SIG-M5 (cell line): ENCODE data around the gene C6orf141.

Source experiments
- DNase-seq: peaks from one replicate; lab custom pipeline; 2025; lab: John Stamatoyannopoulos, UW

C6orf141 gene

GRCh38 chr6:49550492-49551077 is at the start of gene C6orf141:
Gene C6orf141 (plus strand): TSS chr6:49550668. CDS start chr6:49550793, 125 bp downstream.
- no peak for DNase-seq

DNA sequence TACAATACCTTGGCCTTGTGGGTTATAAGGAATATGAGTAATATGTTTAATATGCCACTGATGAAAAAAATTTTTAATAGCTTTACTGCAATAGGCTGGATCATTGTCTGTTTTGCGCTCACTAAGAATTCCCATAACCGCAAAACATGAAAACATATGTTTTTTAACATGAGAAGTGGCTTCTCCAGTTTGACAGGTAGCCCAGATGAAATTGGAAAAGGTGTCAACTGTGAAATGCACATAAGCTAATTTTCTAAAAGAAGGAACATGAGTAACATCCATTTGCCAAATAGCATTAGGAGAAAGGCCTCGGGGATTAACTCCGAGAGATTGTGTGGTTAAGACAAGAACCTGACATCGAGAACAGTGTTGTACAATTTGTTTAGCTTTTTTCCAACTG is 45.8 kb upstream of the C6orf141 start:
- no peak for DNase-seq

DNA sequence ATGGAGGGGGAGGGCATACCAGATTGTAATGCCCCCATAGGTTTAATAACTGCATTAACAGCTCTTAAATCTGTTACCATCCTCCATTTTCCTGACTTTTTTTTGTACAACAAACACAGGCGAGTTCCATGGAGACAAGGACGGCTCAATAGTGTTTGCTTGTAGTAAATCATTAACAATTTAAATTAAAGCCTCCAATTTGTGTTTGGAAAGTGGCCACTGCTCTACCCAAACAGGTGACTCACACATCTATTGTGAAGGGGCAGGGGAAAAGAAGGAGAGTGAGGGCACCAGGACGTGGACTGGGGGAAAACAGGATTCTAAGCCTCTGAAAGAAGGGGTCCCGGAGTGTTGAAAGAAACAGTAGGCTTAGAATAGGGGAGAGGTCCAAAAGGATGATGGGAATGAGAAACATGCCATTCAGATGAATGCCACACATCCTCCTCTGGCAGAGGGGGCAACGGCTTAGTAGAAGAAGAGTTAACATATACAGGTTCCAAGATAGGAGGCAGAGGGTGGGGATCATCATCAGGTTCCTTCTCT is 43.8 kb upstream of the C6orf141 start:
- no peak for DNase-seq

GRCh38 chr6:49509342-49509741 is 41.1 kb upstream of the C6orf141 start:
- DNase-seq = no peak

- DNase-seq = no peak
Measured at GRCh38 chr6:49513153-49513989, 37.1 kb upstream of the C6orf141 start.

DNA sequence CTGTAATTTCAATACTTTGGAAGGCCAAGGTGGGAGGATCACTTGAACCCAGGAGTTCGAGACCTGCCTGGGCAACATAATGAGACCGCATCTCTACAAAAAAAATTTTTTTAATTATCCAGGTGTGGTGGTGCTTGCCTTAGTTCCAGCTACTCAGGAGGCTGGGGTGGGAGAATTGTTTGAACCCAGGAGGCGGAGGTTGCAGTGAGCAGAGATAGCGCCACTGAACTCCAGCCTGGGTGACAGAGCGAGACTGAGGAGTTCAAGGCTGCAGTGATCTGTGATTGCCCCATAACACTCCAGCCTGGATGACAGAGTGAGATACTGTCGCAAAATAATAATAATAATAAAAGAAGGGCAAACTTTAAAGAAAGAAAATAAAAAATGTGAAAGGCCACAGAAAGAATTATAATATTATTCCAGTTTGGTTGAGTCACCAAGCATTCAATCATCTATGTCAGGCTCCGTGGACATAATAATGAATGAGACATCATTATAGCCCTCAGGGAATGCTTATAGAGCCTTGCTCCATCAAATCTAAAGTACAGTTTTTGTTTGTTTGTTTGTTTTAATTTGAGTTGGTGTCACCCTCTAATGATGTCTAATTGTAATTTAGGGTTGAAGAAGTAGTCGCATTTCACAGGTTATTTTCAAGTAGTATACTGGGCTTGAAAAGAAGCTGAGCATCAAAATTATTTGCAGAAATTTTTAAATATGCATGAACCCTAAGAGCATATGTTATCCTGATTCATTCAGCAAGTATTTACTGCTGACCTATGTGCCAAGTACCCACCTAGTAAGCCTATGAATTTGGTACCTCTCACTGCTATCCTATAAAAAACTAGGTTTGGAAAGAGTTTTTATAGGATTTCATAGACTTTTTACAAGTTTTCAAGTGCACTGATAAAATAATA is 35.6 kb upstream of the C6orf141 start:
- no peak for DNase-seq

DNA sequence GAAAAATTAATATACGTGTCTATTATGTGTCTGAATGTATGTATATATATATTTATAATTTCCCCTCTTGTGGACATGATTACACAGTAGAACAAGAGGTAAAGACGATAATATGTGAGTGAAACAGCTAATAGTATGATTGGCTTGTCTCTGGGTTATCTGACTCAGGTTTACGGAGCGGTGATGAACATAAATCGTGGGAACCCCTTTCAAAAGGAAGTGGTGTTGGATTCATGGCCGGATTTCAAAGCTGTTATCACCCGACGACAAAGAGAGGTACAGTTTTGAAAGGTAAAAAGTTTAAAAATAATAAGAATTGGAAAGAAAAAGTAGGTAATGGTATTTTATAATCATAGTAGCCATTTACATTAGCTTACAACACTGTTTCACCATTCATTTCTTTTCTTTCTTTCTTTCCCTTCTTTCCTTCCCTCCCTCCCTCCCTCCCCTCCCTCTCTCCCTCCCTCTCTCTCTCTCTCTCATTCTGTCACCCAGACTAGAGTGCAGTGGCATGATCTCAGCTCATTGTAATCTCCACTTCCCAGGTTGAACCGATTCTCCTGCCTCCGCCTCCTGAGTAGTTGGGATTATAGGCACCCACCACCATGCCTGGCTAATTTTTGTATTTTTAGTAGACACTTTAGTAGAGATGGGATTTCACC is 34.9 kb upstream of the C6orf141 start:
- DNase-seq = no peak

DNA sequence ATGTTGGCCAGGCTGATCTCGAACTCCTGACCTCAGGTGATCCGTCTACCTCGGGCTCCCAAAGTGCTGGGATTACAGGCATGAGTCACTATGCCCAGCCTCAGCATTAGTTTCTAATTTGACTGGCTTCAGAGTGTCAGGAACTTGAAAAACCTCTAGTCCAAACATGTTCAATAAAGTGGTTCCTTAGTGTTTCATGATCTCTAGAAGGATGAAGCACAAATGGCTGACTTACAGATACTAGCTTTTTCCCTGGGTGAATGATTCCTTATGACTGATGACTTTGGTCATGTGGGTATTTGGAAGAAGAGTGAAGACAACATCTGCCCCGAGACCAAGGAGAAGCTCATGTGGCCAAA is 34.3 kb upstream of the C6orf141 start:
- DNase-seq = no peak

DNA sequence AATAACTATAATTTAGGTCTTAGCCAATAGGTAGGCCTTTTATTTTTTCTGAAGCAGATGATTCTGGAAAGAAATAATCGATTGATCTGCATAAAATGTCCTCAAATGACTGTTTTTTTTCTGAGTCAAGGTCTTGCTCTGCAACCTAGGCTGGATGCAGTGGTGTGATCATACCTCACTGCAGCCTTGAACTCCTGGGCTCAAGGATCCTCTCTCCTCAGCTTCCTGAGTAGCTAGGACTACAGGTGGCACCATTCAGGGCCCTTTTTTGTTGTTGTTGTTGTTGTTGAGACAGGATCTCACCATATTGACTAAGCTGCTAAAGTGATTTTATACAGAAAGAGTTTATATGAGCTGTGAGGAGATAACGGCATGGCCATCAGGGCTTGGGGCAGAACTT is 32.5 kb upstream of the C6orf141 start:
- DNase-seq = no peak

DNA sequence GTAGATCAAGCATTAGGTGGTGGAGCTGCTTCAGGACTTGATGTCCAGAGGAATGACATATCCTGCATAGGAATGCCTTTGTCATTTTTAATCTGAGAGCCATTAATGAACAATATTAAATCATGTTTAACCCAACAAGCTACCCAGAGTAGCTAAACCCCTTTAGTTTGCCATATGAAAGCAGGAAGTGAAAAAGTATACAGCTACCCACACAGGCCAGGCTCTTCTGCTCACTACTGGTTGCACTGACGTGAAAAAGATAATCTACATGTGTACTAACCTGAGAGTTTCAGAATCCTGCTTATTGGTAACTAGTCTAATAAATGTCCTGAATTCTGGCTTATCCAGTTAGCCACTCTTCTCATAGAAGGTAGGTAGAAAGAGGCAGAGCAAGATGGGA is 30.8 kb upstream of the C6orf141 start:
- DNase-seq = no peak

- no peak for DNase-seq
Measured at GRCh38 chr6:49522710-49523593, 27.5 kb upstream of the C6orf141 start.

DNA sequence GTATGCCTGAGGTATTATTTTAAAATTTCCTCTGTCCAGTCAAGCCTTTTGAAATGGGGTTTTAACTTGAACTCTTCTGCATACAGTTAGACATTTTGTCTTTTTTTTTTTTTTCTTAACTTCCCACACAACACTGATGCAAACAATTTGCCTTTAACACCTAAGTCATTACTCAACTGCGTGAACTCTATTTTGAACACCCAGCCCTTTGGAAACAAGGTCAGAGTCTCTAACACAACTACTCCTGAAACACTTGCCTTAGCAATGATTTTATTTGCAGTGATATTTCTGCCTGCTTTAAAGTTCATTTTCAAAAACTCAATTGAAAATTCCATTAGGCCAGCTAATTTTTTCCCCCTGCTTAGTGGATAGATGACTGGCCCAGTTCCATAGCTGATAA is 26.6 kb upstream of the C6orf141 start:
- no peak for DNase-seq

DNA sequence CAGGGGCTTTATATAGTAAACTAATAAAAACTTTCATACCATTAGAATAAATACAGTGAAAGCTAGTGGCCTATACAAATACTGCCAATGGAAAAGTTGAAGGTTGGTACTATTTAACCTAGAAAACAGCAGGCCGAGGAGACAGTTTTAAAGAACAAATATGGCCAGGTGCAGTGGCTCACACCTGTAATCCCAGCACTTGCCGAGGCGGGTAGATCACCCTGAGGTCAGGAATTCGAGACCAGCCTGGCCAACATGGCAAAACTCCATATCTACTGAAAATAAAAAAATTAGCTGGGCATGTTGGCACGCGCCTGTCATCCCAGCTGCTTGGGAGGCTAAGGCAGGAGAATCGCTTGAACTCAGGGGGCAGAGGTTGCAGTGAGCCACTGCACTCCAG is 25.9 kb upstream of the C6orf141 start:
- DNase-seq = no peak

GRCh38 chr6:49526598-49526997 is 23.9 kb upstream of the C6orf141 start:
- DNase-seq = no peak

- DNase-seq = no peak
Measured at GRCh38 chr6:49527320-49527719, 23.1 kb upstream of the C6orf141 start.

- no peak for DNase-seq
Measured at GRCh38 chr6:49528571-49528970, 21.9 kb upstream of the C6orf141 start.

GRCh38 chr6:49530141-49530776 is 20.2 kb upstream of the C6orf141 start:
- no peak for DNase-seq

GRCh38 chr6:49531774-49532569 is 18.5 kb upstream of the C6orf141 start:
- no peak for DNase-seq

- no peak for DNase-seq
Measured at GRCh38 chr6:49535795-49536194, 14.7 kb upstream of the C6orf141 start.

- no peak for DNase-seq
Measured at GRCh38 chr6:49539102-49539501, 11.4 kb upstream of the C6orf141 start.
